ENCODE measurements around the gene RPS27L.

RPS27L gene

GRCh38 chr15:63146684-63147083, 10.6 kb downstream of the RPS27L start:
- no peaks in the 10 kb centered on the region for H3K27me3 ChIP-seq (ENCODE audit: insufficient read depth, low read depth)
- H3K36me3 ChIP-seq (ENCODE audit: insufficient read depth), result no peaks in the 10 kb centered on the region
- H3K4me2 ChIP-seq, result no peak overlapping the region
- no peak overlapping the region for H3K9ac ChIP-seq
- no peak for TF ChIP-seq CTCF (conservative IDR thresholded peaks at IDR 0.05; ENCODE audit: low read depth, low read length)
- no peak overlapping the region for H3K27ac ChIP-seq
- H2AFZ ChIP-seq (ENCODE audit: low read depth), result no peak overlapping the region
- H4K20me1 ChIP-seq (ENCODE audit: insufficient read depth), result no peaks in the 10 kb centered on the region
- no peaks in the 10 kb centered on the region for H3K4me1 ChIP-seq (ENCODE audit: low read depth, poor library complexity, severe bottlenecking)
- no peak overlapping the region for H3K4me3 ChIP-seq (IDR thresholded peaks at IDR 0.05; ENCODE audit: insufficient read depth, low read depth, low read length)
- H3K79me2 ChIP-seq (ENCODE audit: insufficient read depth, low read depth), result no peaks in the 10 kb centered on the region

GRCh38 chr15:63145426-63145825, 11.9 kb downstream of the RPS27L start:
- Histone ChIP-seq H3K4me3 (IDR thresholded peaks at IDR 0.05; ENCODE audit: insufficient read depth, low read depth, low read length) (no peak overlapping the region), H3K36me3 (ENCODE audit: insufficient read depth) (no peaks in the 10 kb centered on the region), H2AFZ (ENCODE audit: low read depth) (no peak overlapping the region), H3K9ac (no peak overlapping the region), H3K4me2 (no peak overlapping the region), H3K27ac (no peak overlapping the region), H3K79me2 (ENCODE audit: insufficient read depth, low read depth) (no peaks in the 10 kb centered on the region), H3K4me1 (ENCODE audit: low read depth, poor library complexity, severe bottlenecking) (no peaks in the 10 kb centered on the region), H4K20me1 (ENCODE audit: insufficient read depth) (no peaks in the 10 kb centered on the region), H3K27me3 (ENCODE audit: insufficient read depth, low read depth) (no peaks in the 10 kb centered on the region)
- no peak for TF ChIP-seq CTCF (conservative IDR thresholded peaks at IDR 0.05; ENCODE audit: low read depth, low read length)

- no peaks in the 10 kb centered on the region for H4K20me1 ChIP-seq (ENCODE audit: insufficient read depth)
- no peaks in the 10 kb centered on the region for H3K36me3 ChIP-seq (ENCODE audit: insufficient read depth)
- no peak overlapping the region for H3K4me3 ChIP-seq (IDR thresholded peaks at IDR 0.05; ENCODE audit: insufficient read depth, low read depth, low read length)
- TF ChIP-seq CTCF (conservative IDR thresholded peaks at IDR 0.05; ENCODE audit: low read depth, low read length), result no peak
- no peak overlapping the region for H3K4me2 ChIP-seq
- no peaks in the 10 kb centered on the region for H3K79me2 ChIP-seq (ENCODE audit: insufficient read depth, low read depth)
- H3K4me1 ChIP-seq (ENCODE audit: low read depth, poor library complexity, severe bottlenecking), result no peaks in the 10 kb centered on the region
- H3K27ac ChIP-seq, result no peak overlapping the region
- H2AFZ ChIP-seq (ENCODE audit: low read depth), result no peak overlapping the region
- no peak overlapping the region for H3K9ac ChIP-seq
- no peaks in the 10 kb centered on the region for H3K27me3 ChIP-seq (ENCODE audit: insufficient read depth, low read depth)
These were observed 16.3 kb downstream of the RPS27L start for GRCh38 chr15:63140936-63141335.

GRCh38 chr15:63136742-63137141, 20.5 kb downstream of the RPS27L start:
- no peak overlapping the region for H3K27ac ChIP-seq
- H2AFZ ChIP-seq (ENCODE audit: low read depth), result no peak overlapping the region
- no peaks in the 10 kb centered on the region for H3K79me2 ChIP-seq (ENCODE audit: insufficient read depth, low read depth)
- no peaks in the 10 kb centered on the region for H3K36me3 ChIP-seq (ENCODE audit: insufficient read depth)
- H3K4me1 ChIP-seq (ENCODE audit: low read depth, poor library complexity, severe bottlenecking), result no peaks in the 10 kb centered on the region
- no peak for TF ChIP-seq CTCF (conservative IDR thresholded peaks at IDR 0.05; ENCODE audit: low read depth, low read length)
- H3K4me3 ChIP-seq (IDR thresholded peaks at IDR 0.05; ENCODE audit: insufficient read depth, low read depth, low read length), result no peak overlapping the region
- H4K20me1 ChIP-seq (ENCODE audit: insufficient read depth), result no peaks in the 10 kb centered on the region
- H3K9ac ChIP-seq, result no peak overlapping the region
- H3K27me3 ChIP-seq (ENCODE audit: insufficient read depth, low read depth), result no peaks in the 10 kb centered on the region
- no peak overlapping the region for H3K4me2 ChIP-seq

GRCh38 chr15:63135804-63136203, 21.5 kb downstream of the RPS27L start:
- no peak overlapping the region for H2AFZ ChIP-seq (ENCODE audit: low read depth)
- no peaks in the 10 kb centered on the region for H3K36me3 ChIP-seq (ENCODE audit: insufficient read depth)
- H3K79me2 ChIP-seq (ENCODE audit: insufficient read depth, low read depth), result no peaks in the 10 kb centered on the region
- H3K9ac ChIP-seq, result no peak overlapping the region
- no peaks in the 10 kb centered on the region for H3K27me3 ChIP-seq (ENCODE audit: insufficient read depth, low read depth)
- no peak overlapping the region for H3K4me3 ChIP-seq (IDR thresholded peaks at IDR 0.05; ENCODE audit: insufficient read depth, low read depth, low read length)
- no peak for TF ChIP-seq CTCF (conservative IDR thresholded peaks at IDR 0.05; ENCODE audit: low read depth, low read length)
- no peak overlapping the region for H3K4me2 ChIP-seq
- H3K4me1 ChIP-seq (ENCODE audit: low read depth, poor library complexity, severe bottlenecking), result no peaks in the 10 kb centered on the region
- no peaks in the 10 kb centered on the region for H4K20me1 ChIP-seq (ENCODE audit: insufficient read depth)
- no peak overlapping the region for H3K27ac ChIP-seq
